ENCODE results near the gene ZNF571. TPM values are rescaled to one million over a fixed set of nuclear protein-coding genes. Genes with fewer than 3 reads are reported as not detected.

ZNF571 gene
- total RNA-seq (2014; rRNA removed; shearing (Covaris generic)): 4.4 and 6.3 TPM in 2 replicates
- 5.0 TPM in 2 replicates for polyA plus RNA-seq (2016; fragmentation: Nextera tagmentation; extraction: Ambion mirVana)
- long read RNA-seq: 0 reads

DNA sequence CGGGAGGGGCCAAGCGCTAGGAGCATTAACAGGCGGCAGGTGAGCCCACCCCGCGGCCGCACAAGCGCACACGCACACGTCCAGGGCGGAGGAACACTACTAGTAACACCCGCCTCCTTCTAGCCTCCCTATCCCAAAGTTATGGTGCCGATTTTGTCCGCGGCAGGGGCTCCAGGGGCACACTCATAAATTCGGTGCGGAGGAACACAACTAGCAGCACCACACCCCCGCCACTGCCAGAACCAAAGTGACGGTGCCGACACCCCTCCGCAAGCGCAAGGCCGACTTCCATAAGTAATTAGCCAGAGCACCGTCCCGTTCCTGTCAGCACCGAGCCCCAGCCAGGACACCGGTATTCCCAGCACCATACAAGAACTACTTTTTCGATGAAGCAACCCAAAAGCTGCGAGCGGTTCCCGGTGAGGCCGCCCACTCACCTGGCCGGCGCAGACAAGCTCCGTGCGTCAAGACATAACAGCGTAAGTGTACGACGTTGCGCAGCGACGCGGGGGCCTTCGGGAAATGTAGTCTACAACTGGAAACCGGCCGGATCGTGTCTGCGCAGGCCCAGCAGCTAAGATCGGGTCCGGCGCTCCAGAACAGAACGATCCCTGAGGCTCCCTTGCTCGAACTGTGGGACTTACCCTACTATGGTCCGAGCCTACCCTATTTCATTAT is at the start of gene ZNF571, which contains the start of gene ZNF540:
Gene ZNF571 (minus strand): TSS at position 489 of the 678 bp plus-strand sequence. CDS start 8,116 bp downstream, outside the sequence.
Gene ZNF540 (plus strand): TSS at position 573 of the 678 bp plus-strand sequence. CDS start 3,572 bp downstream, outside the sequence.
- Histone ChIP-seq H3F3A (replicated peaks; ENCODE audit: low read depth) (peaks cover 7% of the 10 kb centered on the region), H2AFZ (peak within 1 kb of the TSS; percentile 99), H3K4me2 (peak within 1 kb of the TSS; percentile 96), H3K9me2 (ENCODE audit: insufficient read depth) (no peaks in the 10 kb centered on the region; the same call in 1 of the 2 replicates), H3K79me2 (replicated peaks; ENCODE audit: insufficient read depth) (peaks cover 3% of the 10 kb centered on the region), H4K20me1 (replicated peaks; ENCODE audit: insufficient read depth) (no peaks in the 10 kb centered on the region), H3K27ac (ENCODE audit: low read depth) (peak within 1 kb of the TSS; percentile 78), H3K4me3 (peak within 1 kb of the TSS; percentile 88), H3K36me3 (ENCODE audit: insufficient read depth) (0 out of 2 replicates have a peak, but pooled peaks cover 4% of the 10 kb centered on the region), H3K4me1 (ENCODE audit: insufficient read depth) (peaks cover 13% of the 10 kb centered on the region; the same call in 1 of the 2 replicates), H3K27me3 (ENCODE audit: insufficient read depth) (peaks cover 13% of the 10 kb centered on the region)
- ATAC-seq: peak; percentile 97
- TF ChIP-seq CREB1 (CRISPR knock-in tag; IDR thresholded peaks at IDR 0.05; ENCODE audit: low read depth) (peak; percentile 89), POLR2AphosphoS5 (IDR thresholded peaks at IDR 0.05; ENCODE audit: low read depth) (peak; percentile 76), EZH2 (IDR thresholded peaks at IDR 0.05; ENCODE audit: low read depth, unreplicated experiment) (no peak), EZH2phosphoT487 (IDR thresholded peaks at IDR 0.05; ENCODE audit: unreplicated experiment) (no peak), STAT1 (IDR thresholded peaks at IDR 0.05; ENCODE audit: unreplicated experiment) (no peak)
- TF ChIP-seq, protein P1, sequence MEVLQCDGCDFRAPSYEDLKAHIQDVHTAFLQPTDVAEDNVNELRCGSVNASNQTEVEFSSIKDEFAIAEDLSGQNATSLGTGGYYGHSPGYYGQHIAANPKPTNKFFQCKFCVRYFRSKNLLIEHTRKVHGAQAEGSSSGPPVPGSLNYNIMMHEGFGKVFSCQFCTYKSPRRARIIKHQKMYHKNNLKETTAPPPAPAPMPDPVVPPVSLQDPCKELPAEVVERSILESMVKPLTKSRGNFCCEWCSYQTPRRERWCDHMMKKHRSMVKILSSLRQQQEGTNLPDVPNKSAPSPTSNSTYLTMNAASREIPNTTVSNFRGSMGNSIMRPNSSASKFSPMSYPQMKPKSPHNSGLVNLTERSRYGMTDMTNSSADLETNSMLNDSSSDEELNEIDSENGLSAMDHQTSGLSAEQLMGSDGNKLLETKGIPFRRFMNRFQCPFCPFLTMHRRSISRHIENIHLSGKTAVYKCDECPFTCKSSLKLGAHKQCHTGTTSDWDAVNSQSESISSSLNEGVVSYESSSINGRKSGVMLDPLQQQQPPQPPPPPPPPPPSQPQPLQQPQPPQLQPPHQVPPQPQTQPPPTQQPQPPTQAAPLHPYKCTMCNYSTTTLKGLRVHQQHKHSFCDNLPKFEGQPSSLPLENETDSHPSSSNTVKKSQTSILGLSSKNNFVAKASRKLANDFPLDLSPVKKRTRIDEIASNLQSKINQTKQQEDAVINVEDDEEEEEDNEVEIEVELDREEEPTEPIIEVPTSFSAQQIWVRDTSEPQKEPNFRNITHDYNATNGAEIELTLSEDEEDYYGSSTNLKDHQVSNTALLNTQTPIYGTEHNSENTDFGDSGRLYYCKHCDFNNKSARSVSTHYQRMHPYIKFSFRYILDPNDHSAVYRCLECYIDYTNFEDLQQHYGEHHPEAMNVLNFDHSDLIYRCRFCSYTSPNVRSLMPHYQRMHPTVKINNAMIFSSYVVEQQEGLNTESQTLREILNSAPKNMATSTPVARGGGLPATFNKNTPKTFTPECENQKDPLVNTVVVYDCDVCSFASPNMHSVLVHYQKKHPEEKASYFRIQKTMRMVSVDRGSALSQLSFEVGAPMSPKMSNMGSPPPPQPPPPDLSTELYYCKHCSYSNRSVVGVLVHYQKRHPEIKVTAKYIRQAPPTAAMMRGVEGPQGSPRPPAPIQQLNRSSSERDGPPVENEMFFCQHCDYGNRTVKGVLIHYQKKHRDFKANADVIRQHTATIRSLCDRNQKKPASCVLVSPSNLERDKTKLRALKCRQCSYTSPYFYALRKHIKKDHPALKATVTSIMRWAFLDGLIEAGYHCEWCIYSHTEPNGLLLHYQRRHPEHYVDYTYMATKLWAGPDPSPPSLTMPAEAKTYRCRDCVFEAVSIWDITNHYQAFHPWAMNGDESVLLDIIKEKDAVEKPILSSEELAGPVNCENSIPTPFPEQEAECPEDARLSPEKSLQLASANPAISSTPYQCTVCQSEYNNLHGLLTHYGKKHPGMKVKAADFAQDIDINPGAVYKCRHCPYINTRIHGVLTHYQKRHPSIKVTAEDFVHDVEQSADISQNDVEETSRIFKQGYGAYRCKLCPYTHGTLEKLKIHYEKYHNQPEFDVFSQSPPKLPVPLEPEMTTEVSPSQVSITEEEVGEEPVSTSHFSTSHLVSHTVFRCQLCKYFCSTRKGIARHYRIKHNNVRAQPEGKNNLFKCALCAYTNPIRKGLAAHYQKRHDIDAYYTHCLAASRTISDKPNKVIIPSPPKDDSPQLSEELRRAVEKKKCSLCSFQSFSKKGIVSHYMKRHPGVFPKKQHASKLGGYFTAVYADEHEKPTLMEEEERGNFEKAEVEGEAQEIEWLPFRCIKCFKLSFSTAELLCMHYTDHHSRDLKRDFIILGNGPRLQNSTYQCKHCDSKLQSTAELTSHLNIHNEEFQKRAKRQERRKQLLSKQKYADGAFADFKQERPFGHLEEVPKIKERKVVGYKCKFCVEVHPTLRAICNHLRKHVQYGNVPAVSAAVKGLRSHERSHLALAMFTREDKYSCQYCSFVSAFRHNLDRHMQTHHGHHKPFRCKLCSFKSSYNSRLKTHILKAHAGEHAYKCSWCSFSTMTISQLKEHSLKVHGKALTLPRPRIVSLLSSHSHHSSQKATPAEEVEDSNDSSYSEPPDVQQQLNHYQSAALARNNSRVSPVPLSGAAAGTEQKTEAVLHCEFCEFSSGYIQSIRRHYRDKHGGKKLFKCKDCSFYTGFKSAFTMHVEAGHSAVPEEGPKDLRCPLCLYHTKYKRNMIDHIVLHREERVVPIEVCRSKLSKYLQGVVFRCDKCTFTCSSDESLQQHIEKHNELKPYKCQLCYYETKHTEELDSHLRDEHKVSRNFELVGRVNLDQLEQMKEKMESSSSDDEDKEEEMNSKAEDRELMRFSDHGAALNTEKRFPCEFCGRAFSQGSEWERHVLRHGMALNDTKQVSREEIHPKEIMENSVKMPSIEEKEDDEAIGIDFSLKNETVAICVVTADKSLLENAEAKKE (CRISPR knock-in tag; IDR thresholded peaks at IDR 0.05): no peak
- TF ChIP-seq, protein P2, sequence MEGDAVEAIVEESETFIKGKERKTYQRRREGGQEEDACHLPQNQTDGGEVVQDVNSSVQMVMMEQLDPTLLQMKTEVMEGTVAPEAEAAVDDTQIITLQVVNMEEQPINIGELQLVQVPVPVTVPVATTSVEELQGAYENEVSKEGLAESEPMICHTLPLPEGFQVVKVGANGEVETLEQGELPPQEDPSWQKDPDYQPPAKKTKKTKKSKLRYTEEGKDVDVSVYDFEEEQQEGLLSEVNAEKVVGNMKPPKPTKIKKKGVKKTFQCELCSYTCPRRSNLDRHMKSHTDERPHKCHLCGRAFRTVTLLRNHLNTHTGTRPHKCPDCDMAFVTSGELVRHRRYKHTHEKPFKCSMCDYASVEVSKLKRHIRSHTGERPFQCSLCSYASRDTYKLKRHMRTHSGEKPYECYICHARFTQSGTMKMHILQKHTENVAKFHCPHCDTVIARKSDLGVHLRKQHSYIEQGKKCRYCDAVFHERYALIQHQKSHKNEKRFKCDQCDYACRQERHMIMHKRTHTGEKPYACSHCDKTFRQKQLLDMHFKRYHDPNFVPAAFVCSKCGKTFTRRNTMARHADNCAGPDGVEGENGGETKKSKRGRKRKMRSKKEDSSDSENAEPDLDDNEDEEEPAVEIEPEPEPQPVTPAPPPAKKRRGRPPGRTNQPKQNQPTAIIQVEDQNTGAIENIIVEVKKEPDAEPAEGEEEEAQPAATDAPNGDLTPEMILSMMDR (conservative IDR thresholded peaks at IDR 0.05; ENCODE audit: low read depth in 2 of 2): no peak
- TF ChIP-seq, protein P3, sequence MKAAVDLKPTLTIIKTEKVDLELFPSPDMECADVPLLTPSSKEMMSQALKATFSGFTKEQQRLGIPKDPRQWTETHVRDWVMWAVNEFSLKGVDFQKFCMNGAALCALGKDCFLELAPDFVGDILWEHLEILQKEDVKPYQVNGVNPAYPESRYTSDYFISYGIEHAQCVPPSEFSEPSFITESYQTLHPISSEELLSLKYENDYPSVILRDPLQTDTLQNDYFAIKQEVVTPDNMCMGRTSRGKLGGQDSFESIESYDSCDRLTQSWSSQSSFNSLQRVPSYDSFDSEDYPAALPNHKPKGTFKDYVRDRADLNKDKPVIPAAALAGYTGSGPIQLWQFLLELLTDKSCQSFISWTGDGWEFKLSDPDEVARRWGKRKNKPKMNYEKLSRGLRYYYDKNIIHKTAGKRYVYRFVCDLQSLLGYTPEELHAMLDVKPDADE (IDR thresholded peaks at IDR 0.05): peak; percentile 89
- Mint-ChIP-seq H3K27me3 (ENCODE audit: insufficient read depth, low read depth, poor library complexity) (peaks cover 9% of the 10 kb centered on the region), H3K9me3 (peaks cover 46% of the 10 kb centered on the region), H3K4me1 (peaks cover 6% of the 10 kb centered on the region; the same call in 2 of the 3 replicates), H3K27ac (peak within 1 kb of the TSS; percentile 99), H3K36me3 (ENCODE audit: low read depth) (peaks cover 30% of the 10 kb centered on the region), H3K4me3 (peak within 1 kb of the TSS; percentile 99)
- peak; percentile 99 for DNase-seq (ENCODE audit: low spot score)

All from GM23338 (cell line).